ENCODE measurements around the gene COA7.
A peak's percentile ranks its signal among the peaks of the same experiment; 100 is the strongest.

Gene COA7

GRCh38 chr1:52667984-52668383, 30.2 kb downstream of the COA7 start:
- DNase-seq: no peak

DNA sequence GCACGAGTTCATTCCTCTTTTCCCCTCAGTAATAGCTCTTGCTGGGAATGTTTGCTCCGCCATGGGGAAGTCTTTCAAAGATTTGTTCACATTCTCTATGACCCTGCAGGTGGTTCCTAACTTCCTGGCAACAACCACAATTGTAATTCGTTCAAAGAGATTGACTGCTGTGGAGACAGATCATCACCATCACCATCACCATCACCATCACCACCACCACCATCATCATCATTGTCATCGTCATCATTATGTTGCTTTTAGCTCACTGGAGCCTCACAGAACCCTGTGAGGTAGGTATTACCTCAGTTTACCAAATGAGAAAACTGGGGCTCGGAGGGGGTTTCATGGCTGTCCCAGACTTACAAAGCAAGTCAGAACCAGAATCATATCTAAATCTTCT, 30.9 kb downstream of the COA7 start:
- no peak for DNase-seq

DNA sequence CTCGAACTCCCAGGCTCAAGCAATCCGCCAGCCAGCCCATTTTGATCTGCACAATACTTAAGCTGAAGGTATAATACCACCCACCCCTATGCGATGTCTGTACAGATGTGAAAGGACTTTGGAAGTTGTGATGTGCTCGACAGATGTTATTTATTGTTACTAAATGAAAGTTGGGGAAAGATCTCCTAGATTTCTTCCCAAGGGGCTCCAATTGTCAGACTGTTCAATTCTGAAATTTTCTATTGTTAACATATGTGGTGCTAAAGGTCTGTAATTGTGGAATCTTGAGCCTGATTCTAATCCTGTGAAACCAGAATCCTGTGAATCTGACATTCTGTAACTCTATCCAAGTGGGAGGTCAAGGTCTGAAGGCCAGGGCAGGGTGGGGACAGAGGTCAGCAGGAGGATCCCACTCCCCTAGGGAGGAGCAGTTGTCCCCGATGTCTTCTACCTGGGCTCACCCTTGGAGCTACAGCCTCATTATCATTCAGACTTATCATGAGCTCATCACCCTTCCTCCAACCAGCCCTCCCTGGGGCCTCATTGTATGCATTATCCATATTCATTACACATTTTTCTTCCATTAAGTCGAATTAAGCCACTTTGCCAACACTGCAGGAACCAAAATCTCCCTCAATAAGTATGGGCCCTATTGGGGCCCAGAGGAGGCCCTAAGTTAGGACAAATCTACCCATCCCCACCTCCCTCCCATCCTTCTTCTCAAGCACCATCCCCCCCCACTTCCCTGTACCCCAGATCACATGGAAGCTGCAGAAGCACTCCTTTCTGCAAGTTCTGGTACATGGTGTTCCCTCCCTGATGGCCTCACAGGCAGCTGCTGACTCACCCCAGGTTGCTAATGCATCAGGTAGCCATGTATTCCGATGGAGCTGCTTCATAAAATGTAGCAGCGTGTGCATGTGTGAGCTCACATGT, 32.9 kb downstream of the COA7 start:
- no peak for DNase-seq

DNA sequence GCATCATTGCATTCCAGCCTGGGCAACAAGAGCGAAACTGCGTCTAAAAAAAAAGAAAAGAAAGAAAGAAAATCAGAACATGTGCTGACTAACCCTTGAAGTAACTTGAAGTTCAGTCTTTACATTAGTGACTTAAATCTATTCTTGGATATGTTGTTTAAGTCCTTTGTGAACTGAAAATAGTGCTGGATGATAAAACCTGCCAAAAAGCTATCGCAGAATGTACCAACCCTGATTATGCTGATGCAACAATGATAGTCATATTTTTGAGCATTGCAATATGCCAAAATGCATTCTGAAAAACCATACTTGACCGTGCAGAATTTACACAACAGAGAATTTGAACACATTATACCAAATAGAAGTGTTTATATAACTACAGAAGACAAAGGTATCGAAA, 34.4 kb downstream of the COA7 start:
- no peak for DNase-seq

DNA sequence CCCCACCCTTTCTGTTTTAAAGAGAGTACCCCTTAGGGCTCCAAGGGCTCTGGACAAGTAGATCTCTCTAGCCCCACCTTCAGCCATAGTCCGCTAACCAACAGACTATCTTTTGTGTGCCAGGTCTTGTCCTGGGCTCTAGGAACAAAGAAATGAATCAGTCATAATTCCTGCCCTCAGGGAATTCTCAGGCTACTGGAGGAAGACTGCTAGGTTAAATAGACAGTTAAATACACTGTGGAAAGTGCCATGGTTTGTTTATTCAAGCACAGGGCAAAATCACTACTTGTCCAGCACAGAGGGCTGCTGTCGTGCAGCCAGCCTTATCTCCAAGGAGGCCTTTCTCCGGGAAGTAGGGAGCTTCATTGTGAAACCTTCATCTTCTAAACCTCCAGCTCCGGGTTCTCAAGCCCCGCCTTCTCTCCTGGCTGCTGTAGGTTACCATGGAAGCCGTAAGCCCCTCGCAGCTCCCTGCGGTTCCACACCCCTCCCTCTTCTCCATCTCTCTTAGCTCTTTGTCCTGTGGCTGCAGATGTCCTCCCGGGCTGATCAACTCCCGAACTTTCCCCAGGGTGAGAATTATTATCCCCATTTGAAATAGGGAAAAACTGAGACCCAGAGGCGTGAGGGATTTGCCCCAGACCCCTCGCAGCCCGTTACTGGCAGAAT, 35.4 kb downstream of the COA7 start:
- no peak for DNase-seq

- DNase-seq: no peak
These were observed 37.3 kb downstream of the COA7 start for GRCh38 chr1:52660807-52661206.

DNA sequence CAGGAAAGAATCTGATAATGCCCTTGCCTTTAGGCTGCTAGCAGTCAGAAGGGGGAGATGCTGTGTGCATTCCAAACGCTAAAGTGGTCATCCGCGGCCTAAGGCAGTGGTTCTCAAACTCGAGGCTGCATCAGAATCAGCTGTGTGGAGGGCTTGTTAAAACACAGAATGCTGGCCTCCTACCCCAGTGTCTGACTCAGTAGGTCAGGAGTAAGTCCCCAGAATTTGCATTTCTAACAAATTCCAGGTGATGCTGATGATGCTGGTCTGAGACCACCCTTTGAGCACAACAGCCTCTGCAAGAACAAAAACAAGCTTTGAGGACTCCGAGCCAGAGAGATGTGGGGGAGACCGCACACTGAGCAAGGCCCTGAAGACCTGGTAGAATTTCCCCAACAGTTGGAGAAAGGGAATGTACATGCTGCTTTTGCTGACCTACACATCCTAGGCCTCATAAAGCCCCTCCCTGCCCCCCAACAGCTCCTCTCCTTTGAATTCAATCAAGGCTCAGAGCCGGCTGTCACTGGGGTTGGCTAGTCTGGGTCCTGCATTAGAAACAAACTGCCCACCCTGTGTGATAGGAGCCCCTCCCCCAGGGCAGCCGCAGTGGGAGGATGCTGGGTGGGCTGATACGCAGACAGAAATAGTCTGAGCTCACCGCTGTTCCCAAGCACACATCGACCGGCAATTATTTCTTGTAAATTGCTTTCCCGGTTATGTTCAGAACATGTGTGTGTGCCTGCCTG, 38.1 kb downstream of the COA7 start:
- DNase-seq: no peak

GRCh38 chr1:52659356-52659755, 38.8 kb downstream of the COA7 start:
- no peak for DNase-seq

DNA sequence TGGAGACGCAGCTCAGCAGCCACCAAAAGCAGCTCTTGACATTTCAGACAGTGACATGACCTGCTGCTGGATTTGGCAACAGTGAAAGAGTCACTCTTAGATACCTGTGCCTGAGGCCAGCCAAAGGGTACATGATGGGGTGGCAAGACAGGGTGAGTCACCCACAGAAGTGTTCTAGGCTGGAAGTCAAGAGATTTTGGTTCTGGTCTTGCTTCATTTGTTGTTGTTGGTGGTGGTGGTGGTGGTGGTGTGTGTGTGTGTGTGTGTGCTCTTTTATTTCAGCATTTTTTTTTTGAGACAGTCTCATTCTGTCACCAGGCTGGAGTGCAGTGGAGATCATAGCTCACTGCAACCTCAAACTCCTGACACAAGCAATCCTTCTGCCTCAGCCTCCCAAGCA, 39.4 kb downstream of the COA7 start:
- no peak for DNase-seq

DNA sequence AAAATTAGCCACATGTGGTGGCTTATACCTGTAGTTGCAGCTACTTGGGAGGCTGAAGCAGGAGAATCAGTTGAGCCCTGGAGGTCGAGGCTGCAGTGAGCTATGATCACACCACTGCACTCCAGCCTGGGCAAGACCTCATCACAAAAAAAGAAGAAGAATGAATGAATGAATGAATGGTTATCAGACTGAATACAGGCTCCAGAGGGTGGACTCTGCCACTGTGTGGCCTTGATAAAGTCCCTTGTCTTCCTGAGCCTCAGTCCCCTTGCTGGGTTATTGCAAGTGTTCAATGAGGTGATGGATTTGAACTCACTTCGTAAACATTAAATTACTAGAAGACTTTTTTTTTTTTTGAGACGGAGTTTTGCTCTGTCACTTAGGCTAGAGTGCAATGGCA, 40.4 kb downstream of the COA7 start:
- DNase-seq: no peak

- no peak for DNase-seq
These were observed 44.1 kb downstream of the COA7 start for GRCh38 chr1:52654063-52654462.

DNA sequence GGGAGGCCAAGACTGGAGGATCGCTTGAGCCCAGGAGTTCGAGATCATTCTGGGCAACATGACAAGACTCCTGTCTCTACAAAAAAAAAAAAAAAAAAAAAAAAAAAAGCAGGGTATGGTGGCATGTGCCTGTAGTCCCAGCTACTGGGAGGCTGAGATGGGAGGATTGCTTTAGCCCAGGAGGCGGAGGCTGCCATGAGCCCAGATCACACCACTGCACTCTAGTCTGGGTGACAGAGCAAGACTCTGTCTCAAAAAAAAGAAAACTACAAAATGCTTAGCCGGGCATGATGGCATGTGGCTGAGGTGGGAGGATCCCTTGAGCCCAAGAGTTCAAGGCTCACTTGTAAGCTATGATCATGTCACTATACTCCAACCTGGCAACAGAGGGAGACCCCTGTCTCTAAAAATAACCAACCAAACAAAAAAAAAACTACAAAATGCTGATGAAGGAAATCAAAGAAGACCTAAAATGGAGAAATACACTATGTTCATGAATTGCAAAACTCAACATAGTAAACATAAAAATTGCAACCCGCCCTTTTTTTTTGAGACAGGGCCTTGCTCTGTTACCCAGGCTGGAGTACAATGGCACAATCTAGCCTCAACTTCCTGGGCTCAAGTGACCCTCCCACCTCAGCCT, 44.8 kb downstream of the COA7 start:
- DNase-seq: no peak

GRCh38 chr1:52651904-52652303, 46.2 kb downstream of the COA7 start:
- no peak for DNase-seq

- DNase-seq: no peak
These were observed 52.9 kb downstream of the COA7 start for GRCh38 chr1:52645261-52645660.

GRCh38 chr1:52641307-52641706, 56.8 kb downstream of the COA7 start:
- no peak for DNase-seq

DNA sequence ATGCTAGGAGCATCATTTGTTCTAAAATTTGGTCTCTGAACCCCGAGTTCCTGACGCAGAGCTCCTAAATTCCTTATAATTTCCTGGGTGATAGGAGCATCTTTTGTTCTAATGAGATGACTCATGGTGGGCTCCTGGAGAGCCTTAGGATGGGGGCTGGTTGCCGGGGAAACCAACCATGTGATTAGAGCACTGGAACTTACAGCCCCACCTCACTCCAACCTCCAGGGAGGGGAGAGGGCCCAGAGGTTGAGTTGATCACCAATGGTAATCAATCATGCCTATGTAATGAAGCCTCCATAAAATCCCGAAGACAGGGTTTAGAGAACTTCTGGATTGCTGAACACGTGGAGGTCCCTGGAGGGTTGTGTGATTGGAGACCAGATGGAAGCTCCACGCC, 57.5 kb downstream of the COA7 start:
- no peak for DNase-seq

DNA sequence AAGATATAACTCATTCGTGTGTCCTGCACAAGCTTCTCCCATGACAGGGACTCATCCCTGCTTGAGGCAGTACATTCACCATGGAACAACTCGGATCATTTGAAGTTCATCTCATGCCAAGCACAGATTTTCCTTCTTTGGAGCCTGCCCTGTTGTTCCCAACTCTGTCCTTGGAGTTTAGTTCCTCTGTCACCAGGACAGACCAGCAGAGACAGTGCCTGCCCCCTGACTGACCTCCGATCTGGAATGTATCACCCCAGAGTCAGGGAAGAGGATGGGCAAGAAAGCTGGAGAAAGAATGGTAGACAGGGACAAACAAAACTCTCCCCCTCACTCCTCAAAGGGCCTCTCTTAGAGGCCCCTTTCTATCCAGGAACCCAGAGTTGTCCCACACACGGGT, 60.2 kb downstream of the COA7 start:
- DNase-seq: no peak

DNA sequence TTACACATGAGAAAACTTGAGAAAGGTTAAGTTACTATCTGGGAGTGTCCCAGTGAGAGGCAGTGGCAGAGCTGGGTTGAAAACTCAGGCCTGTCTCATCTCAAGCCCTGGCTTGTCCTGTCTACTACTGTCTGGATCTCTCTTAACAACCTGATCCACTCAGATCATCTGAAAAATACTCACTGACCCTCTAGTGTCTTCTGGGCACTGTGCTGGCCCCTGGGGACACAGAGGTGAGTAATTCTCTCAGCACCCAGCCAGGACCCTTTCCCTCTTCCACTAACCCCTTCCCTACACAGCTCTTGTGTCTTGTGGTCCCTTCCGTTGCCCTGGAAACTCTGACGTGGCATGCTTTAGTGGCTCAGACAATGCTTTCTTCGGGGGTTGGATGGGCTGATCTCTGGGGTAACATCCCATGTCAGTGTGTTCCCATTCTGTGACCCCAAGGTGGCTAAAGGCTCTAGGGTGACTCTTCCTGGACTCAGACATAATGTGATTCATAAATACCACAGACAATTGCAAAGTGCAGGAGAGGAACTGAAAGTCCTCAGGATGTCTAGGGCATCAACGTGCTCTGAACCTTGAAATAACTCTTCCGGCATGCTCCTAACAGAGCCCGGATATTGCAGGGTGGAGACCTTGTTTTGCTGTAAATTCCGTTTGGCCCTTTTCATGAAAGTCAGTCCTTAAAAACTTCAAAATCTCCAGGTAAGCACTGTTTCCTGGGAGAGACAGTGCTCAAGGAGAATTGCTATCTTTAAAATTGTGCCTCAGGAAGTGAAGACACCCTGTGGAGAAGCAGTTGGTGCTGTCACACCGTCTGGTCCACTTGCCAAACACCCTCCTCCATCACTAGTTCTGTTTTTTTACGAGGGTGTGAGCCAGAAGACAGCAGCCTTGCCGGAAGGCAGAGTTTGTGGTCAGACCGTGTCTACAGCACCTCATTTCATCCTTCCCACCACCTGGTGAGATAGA, 61.1 kb downstream of the COA7 start:
- peak in 2 of 14 donors; percentile 15 to 47 for DNase-seq

GRCh38 chr1:52635321-52636089, 62.6 kb downstream of the COA7 start:
- DNase-seq: no peak

Data from C1 segment of cervical spinal cord (tissue), 14 donors.